Stimulated activated CD4-positive, alpha-beta T cell treated with anti-CD3 and anti-CD28 coated beads, Interleukin-4, amount 100 ng/mL, for 1 hour (primary cell): ENCODE measurements around the gene SLC16A8.

ENCODE experiments used
- DNase-seq: peaks from one replicate; pipeline ENCODE4 v3.0.0-alpha.2; 2020

SLC16A8 gene

GRCh38 chr22:38111925-38112355 lies 28.0 kb upstream of the SLC16A8 start:
- no peak for DNase-seq

DNA sequence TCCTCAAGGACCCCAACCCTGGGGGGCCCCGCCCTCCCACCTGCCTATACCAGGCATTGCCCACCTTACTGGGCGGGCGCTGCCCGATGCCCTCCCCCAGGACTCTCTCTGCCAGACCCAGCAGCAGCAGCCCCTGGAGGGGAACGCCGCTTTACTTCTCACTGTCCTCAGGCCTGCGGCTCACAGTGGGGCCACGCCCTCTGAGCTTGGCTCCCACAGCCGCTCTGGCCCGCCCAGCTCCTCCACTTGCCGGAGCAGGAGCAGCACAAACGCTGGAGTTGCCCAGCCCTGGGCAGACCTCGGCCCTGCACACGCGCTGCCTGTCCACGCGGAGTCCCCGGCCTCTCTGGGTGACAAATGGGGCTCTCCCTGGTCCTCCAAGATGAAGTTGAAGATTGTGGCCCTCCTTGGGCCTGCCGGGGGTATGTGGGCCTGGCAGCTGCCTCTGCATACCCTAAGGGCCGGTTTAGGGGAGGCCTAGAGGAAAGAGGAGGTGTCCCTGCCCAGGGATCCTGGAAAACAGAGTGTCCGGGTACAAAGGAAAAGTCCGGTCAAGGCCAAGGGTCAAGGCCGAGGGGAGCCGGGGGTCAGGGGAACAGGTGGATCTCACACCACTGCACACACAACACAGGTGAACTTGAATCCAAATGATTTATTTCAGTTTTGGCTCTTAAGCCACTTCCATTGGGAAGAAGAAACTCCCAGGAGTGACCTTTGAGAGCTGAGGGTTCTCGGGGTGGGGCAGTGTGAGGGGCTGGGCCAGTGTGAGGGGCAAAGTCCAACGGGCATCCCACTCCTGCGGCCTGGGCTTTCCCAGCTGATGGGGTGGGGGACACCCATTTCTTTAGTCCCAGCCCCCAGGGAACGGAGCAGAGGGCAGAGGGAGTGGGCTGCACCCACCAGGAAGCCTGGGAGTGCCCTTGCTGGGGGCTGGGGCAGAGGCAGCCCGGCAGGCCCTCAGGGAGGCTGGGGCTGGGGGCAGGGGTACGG lies 27.2 kb upstream of the SLC16A8 start:
- DNase-seq: no peak

DNA sequence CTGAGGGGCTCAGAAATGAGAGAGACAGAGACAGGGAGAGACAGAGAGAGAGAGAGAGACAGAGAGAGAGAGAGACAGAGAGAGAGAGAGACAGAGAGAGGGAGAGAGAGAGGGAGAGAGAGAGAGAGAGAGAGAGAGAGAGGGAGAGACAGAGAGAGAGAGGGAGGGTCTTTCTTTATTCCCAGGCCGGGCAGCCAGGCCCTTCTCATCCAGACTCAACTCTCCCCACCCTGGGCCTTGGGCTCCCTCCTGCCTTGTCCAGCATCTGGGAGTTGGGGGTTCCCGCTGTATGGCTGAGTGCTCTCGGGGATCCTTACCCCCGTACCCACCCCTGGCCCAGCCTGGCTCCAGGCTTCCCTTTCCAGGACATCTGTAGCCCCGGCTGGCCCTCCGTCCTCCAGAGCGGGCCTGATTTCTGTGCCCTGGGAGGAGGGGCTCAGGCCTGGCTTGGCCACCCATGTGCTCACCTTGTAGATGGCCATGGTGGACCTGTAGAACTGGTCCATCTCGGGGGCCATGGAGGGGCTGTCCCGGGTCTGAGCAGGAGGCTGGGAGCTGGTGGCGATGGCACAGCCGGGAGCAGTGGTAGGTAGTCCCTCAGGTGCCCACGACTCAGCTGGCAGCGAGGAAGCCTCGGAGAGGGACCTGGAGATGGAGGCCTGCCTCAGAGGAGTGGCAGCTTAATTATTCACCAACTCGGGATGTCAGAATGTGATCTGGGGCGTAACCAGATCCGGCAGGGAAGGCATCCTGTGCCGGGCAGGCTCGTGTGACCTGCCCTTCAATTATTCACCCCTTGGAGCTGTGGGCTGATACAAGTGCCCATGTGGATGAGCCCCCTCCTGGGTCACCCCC lies 26.3 kb upstream of the SLC16A8 start, which contains the start of gene BAIAP2L2:
TSS of gene BAIAP2L2 (minus strand) at position 677 of the 855 bp plus-strand sequence. CDS start at position 518, 159 bp downstream.
- DNase-seq: no peak

- DNase-seq: no peak
Observed at GRCh38 chr22:38109371-38110001, 25.5 kb upstream of the SLC16A8 start.

DNA sequence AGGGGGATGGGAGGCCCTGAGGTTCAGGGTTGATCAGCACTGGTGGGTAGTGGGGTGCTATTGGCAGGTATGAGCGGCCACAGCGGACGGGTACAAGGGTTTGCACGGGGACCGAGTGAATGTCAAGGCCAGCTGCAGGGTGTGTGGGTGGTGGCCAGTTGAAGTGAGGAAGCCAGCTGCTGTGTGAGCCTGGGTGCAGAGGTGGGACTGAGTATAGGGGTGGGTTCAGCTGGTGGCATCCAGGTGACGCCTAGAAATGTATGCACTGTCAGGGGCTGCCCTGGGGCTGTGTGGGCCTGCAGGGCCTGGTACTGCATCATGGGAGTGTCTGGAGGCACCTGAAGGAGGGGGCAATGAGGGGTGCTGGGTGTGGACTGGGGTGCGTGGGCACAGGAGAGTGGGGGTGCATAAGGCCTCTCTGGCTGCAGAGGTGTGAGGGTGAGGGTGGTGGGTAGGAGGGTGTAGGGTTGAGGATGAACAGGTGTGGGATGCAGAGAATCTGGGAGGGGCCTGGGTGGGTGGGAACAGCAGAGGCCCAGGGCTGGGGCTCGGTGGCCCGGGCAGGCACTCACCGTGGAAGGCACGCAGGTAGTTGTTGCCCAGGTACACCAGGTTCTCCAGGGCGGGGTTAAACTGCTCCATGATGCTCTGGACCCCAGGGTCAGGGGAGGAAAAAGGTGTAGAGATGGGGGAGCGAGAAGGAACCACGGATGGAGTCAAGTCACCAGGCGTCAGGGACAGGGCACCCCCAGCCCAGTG lies 24.8 kb upstream of the SLC16A8 start:
- DNase-seq: no peak

DNA sequence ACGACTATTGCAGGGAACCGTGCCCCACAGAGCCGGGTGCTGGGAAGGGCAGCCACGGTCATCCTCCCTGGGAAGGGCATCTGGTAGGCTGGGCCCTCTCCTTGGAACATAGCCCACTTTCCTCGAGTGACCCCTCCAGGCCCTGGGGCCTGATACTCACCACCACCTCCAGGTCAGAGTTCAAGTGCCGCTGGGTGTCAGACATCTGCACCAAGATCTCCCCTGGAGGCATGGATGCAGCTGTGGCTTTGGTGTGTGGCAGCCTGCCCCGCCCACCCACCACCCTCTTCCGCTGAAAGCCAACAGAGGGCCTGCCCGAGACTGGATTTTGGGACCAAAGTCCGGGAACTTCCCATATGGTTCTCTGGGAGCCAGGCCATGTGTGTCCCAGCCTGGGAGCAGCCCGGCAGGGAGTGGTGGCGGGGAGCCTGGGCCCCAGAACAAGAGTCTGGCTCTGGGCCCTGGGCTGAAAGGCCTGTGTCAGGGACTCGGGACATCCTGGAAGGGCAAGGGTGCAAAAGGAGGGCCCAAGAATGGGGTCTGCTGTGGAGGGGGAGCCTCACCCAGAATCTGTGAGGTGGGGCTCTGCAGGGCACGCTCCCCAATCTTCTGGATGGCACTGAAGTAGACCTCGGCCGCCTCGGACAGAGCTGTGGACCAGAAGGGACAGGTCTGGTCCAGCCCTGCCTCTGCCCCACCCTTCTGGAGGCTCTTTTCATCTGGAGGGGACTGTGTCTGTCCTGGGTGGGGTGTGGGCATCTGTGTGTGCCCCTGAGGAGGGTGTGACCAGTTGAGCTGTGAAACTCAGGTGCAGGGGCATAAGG lies 23.9 kb upstream of the SLC16A8 start:
- DNase-seq: no peak

DNA sequence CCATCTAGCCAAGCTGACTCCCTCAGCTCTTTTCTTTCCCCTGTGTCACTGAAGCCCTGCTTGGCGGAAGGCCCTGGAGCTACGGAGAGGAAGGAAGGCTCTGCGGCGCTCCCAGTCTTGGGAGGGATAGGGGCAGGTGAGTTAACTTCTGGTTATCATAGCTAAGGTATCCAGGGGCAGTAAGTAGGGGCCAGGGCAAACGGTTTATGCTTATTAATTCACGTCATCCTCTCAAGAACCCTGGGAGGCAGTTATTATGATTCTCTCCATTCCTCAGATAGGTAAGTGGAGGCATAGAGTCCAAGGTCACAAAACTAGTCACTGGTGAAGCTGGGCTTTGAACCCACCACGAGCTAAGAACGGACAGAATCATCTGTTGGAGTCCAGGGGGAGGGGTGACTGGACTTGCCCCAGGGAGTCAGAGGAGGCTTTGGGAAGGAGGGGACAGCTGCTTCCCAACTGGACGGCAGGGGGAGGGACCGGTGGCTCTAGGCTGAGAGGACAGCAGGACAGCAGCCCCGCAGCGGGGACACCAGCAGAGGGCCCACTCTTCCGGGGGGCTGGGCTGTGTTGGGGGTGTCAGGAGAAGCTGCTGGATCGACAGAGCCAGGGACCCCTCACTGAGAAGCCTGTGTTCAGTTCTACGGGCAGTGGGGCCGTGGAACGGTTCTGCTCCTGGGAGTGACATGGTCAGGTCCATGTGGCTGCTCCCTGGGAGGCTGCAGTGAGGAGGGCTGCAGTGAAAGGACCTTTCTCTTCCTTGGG lies 23.0 kb upstream of the SLC16A8 start:
- no peak for DNase-seq

DNA sequence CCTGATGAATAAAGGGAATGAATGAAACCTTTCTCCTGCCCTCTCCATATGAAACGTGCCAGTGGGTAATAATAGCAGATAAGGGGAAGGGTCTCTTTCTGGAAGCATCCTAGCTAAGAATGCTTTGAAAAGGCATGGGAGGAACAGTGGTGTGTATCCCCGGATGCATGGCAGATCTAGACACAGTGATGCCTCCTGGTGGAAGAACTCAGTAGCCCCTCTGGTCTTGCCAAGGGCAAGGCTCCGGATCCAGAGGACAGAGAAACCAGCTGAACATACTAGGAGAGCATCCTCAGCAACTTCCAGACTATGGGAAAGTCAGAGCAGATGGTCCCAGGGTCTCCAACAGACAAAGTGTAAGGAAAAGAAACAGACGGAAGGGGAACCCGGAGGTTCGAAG lies 20.1 kb upstream of the SLC16A8 start:
- DNase-seq: no peak

GRCh38 chr22:38103641-38104040 lies 19.7 kb upstream of the SLC16A8 start:
- no peak for DNase-seq

DNA sequence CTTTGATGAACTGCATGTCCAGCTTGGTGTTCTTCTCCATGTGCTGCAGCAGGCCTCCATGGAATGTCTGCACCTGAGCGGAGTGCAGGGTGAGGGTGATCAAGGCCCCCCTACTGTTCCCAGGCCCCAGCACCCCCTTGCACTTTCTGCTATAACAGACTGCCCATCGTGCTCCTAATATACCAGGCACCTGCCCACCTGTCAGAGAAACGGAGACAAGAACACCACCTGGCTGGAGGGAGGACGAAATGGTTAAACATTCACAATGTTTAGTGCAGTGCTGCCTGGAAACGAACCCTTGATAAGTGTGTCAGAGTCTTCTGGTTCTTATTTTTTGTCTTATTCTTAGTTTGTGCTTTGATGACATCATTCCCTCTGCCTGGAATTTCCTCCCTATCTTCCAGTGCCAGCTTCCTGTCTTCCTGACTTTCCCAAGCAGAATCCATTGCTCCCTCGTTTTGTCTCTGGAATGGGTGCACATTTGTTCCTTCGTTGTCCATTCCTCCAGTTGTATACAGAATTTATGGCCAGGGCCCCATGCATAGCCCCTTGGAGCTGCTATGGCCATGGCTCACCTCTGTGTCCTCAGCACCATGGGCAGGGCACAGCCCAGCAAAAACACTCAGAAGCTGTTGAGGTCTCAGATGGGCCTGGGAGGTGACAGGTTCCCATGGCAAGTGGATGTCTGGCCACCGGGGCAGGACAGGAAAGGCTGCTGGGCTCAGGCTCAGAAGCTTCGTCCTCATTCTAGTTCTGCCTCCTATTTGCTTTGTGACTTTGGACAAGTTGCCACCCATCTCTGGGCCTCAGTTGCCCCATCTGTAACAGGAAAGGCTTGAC lies 14.6 kb upstream of the SLC16A8 start:
- DNase-seq: no peak

GRCh38 chr22:38097557-38098409 lies 13.8 kb upstream of the SLC16A8 start:
- no peak for DNase-seq

DNA sequence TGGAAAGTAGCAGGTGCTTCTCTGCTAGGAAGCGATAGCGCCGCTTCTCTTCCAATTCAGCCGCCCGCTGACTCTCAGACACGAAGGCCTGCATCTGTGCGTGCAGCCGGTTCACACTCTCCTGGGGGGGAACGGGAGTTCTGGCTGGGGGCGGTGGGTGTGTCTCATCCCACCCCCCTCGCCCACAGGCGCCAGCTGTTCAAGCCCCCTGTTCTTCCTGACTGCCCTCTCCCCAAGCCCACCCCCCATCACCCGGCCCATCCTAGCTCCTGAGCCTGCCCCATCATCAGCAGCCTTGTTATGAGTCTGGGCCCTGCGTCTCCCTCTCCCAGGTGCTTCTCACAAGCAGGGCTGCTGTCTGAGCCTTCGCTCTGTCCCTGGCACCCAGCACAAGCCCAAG lies 13.1 kb upstream of the SLC16A8 start:
- DNase-seq: no peak

- no peak for DNase-seq
Observed at GRCh38 chr22:38089474-38089851, 5.5 kb upstream of the SLC16A8 start.

DNA sequence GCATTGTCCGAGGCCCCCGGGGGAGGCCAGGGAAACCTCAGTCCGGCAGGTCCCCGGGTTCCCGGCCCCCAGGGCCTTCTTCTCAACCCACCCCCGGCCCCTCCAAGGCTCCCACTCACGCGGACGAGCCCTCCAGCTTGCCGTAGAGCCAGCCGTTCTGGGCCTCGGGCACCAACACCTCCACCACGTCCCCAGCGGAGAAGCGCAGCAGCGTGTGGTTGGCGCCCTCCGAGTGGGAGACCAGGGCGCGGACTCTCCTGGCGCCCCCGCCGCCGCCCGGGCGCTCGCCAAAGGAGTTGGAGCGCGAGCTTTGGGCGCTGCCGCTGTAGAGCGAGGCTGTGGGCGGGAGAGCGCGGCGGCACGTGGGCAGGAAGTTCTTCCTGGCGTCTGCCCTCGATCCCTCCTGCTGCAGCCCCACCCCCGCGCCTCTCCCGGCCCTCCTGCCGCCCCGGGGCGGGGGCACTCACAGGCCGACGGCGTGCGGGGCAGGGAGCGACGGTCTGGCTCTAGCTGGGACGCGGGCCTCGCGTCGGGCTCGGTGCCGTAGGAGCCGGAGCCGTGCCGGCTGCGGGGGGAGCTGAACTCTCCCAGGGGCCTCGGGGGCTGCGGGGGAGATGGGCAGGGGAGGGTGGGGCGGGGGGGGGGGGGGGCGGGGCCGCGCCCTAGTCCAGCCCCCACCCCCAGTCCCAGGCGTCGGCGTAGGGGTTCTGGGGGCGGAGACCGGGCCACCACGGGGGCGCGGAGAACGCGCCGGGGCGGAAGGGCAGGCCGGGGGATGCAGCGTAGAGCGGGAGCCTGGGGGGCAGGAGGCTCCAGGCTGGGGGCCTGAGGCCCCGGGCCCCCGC lies 4.9 kb upstream of the SLC16A8 start:
- no peak for DNase-seq

- DNase-seq: no peak
Observed at GRCh38 chr22:38087855-38088254, 3.9 kb upstream of the SLC16A8 start.

- no peak for DNase-seq
Observed at GRCh38 chr22:38086942-38087341, 3.0 kb upstream of the SLC16A8 start.

- no peak for DNase-seq
Observed at GRCh38 chr22:38086001-38086845, 2.2 kb upstream of the SLC16A8 start.
